Hepatocyte (in vitro differentiated cells): ENCODE data around the gene GLYATL3.

ENCODE experiments used
- EZH2phosphoT487 ChIP-seq: fragments of 200-600 bp; sonication (generic); IDR thresholded peaks from one replicate; pipeline ENCODE4 v1.6.1; 2018; ENCODE audit warnings: antibody characterized with exemption, mild to moderate bottlenecking, low read depth, moderate library complexity; ENCODE audit not compliant: unreplicated experiment, severe bottlenecking
- TF ChIP-seq, protein P1 (sequence below): fragments of 200-600 bp; sonication (generic); IDR thresholded peaks from 2 replicates; pipeline ENCODE4 v1.5.1; 2016; ENCODE audit warnings: antibody characterized with exemption, mild to moderate bottlenecking; ENCODE audit not compliant: poor library complexity

DNA sequence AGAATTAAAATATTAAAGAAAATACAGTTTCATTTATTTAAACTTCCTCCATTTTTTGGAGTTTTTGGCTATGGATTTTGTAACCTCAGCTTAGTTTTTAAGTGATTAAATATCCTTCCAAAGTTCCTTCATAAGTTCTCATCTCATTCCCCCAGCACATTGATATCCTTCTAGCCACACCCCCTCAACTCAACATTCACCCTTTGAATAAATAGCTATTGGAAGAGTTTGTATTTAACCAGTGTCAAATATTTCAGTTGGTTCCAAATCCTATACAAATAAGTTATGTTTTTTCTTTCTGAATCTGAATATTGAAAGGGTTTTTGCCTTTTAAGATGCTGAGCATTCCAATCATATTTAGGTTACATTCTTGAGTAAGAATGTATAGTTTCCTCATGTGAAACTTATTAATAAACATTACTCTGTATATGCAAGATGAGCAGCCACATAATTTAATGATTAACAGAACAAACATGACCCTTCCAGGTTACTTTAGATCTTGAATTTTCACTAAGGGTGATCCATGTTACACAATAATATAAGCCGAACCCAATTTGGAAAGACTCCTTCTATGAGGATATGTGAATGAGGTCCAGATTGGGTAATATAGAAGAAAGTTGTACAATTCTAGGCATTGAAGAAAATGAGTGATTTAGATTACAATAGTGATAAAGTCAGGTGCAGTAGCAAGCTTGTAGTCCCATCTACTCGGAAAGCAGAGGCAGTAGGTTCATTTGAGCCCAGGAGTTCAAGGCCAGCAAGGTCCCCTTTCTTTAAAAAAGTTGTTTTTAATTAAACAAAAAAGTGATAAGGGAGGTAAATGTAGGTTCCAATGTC is 13.6 kb downstream of the GLYATL3 start:
- no peak for TF ChIP-seq EZH2phosphoT487
- TF ChIP-seq, protein P1, sequence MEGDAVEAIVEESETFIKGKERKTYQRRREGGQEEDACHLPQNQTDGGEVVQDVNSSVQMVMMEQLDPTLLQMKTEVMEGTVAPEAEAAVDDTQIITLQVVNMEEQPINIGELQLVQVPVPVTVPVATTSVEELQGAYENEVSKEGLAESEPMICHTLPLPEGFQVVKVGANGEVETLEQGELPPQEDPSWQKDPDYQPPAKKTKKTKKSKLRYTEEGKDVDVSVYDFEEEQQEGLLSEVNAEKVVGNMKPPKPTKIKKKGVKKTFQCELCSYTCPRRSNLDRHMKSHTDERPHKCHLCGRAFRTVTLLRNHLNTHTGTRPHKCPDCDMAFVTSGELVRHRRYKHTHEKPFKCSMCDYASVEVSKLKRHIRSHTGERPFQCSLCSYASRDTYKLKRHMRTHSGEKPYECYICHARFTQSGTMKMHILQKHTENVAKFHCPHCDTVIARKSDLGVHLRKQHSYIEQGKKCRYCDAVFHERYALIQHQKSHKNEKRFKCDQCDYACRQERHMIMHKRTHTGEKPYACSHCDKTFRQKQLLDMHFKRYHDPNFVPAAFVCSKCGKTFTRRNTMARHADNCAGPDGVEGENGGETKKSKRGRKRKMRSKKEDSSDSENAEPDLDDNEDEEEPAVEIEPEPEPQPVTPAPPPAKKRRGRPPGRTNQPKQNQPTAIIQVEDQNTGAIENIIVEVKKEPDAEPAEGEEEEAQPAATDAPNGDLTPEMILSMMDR: no peak
